HEK293 (cell line): ENCODE data around the gene PLCD4.

Experiments used
- GLIS1 ChIP-seq: fragments of 450-650 bp; formaldehyde crosslinking; IDR thresholded peaks from 2 replicates; pipeline ENCODE4 v1.5.1; 2016; ENCODE audit warnings: missing biosample characterization, missing genetic modification characterization
- IKZF3 ChIP-seq: fragments of 450-650 bp; IDR thresholded peaks from 2 replicates; pipeline ENCODE4 v1.5.0; 2018; ENCODE audit warnings: missing biosample characterization, mild to moderate bottlenecking, missing genetic modification characterization, moderate library complexity
- KLF1 ChIP-seq: fragments of 450-650 bp; formaldehyde crosslinking; IDR thresholded peaks from 2 replicates; pipeline ENCODE4 v1.5.1; 2016; ENCODE audit warnings: missing biosample characterization, missing genetic modification characterization
- KLF10 ChIP-seq: fragments of 450-650 bp; IDR thresholded peaks from 2 replicates; pipeline ENCODE4 v1.5.1; 2018; ENCODE audit warnings: missing biosample characterization, mild to moderate bottlenecking, missing genetic modification characterization
- OVOL3 ChIP-seq: fragments of 450-650 bp; formaldehyde crosslinking; IDR thresholded peaks from 2 replicates; pipeline ENCODE4 v1.5.1; 2016; ENCODE audit warnings: missing biosample characterization, missing genetic modification characterization
- TRIM28 ChIP-seq: IDR thresholded peaks from 2 replicates; pipeline ENCODE4 v1.6.1; 2011; ENCODE audit warnings: low read length, control low read depth, borderline replicate concordance
- ZFHX2 ChIP-seq: fragments of 450-650 bp; formaldehyde crosslinking; conservative IDR thresholded peaks from 2 replicates; pipeline ENCODE4 v1.5.1; 2016; ENCODE audit warnings: missing biosample characterization, missing genetic modification characterization
- ZFP37 ChIP-seq: fragments of 450-650 bp; formaldehyde crosslinking; IDR thresholded peaks from 2 replicates; pipeline ENCODE4 v1.5.1; 2016; ENCODE audit warnings: missing biosample characterization, missing genetic modification characterization
- ZNF112 ChIP-seq: fragments of 450-650 bp; formaldehyde crosslinking; IDR thresholded peaks from 2 replicates; pipeline ENCODE4 v1.5.0; 2017; ENCODE audit warnings: missing biosample characterization, missing genetic modification characterization
- ZNF114 ChIP-seq: fragments of 450-650 bp; formaldehyde crosslinking; IDR thresholded peaks from 2 replicates; pipeline ENCODE4 v1.5.0; 2017; ENCODE audit warnings: missing biosample characterization, missing genetic modification characterization
- ZNF146 ChIP-seq: fragments of 450-650 bp; formaldehyde crosslinking; IDR thresholded peaks from 2 replicates; pipeline ENCODE4 v1.5.1; 2016; ENCODE audit warnings: missing biosample characterization, missing genetic modification characterization
- ZNF155 ChIP-seq: fragments of 450-650 bp; formaldehyde crosslinking; IDR thresholded peaks from 2 replicates; pipeline ENCODE4 v1.5.1; 2016; ENCODE audit warnings: missing biosample characterization, missing genetic modification characterization
- ZNF302 ChIP-seq: fragments of 450-650 bp; formaldehyde crosslinking; IDR thresholded peaks from 2 replicates; pipeline ENCODE4 v1.5.1; 2016; ENCODE audit warnings: missing biosample characterization, missing genetic modification characterization, low read depth
- ZNF324 ChIP-seq: fragments of 450-650 bp; formaldehyde crosslinking; IDR thresholded peaks from 2 replicates; pipeline ENCODE4 v1.5.1; 2016; ENCODE audit warnings: missing biosample characterization, missing genetic modification characterization
- ZNF423 ChIP-seq: fragments of 450-650 bp; formaldehyde crosslinking; IDR thresholded peaks from 2 replicates; pipeline ENCODE4 v1.5.1; 2016; ENCODE audit warnings: missing biosample characterization, missing genetic modification characterization
- ZNF433 ChIP-seq: fragments of 450-650 bp; formaldehyde crosslinking; IDR thresholded peaks from 2 replicates; pipeline ENCODE4 v1.5.1; 2016; ENCODE audit warnings: missing biosample characterization, missing genetic modification characterization, low read depth
- ZNF48 ChIP-seq: fragments of 450-650 bp; formaldehyde crosslinking; IDR thresholded peaks from 2 replicates; pipeline ENCODE4 v1.5.1; 2016; ENCODE audit warnings: missing biosample characterization, missing genetic modification characterization
- ZNF621 ChIP-seq: fragments of 450-650 bp; formaldehyde crosslinking; IDR thresholded peaks from 2 replicates; pipeline ENCODE4 v1.5.1; 2017; ENCODE audit warnings: missing biosample characterization, missing genetic modification characterization
- ZNF623 ChIP-seq: fragments of 450-650 bp; formaldehyde crosslinking; IDR thresholded peaks from 2 replicates; pipeline ENCODE4 v1.5.1; 2016; ENCODE audit warnings: missing biosample characterization, missing genetic modification characterization
- ZNF626 ChIP-seq: fragments of 450-650 bp; sonication (Bioruptor Pico); formaldehyde crosslinking; IDR thresholded peaks from 2 replicates; pipeline ENCODE4 v1.5.1; 2018; ENCODE audit warnings: missing biosample characterization, missing genetic modification characterization, inconsistent platforms
- ZNF664 ChIP-seq: fragments of 450-650 bp; formaldehyde crosslinking; IDR thresholded peaks from 2 replicates; pipeline ENCODE4 v1.5.1; 2016; ENCODE audit warnings: missing biosample characterization, missing genetic modification characterization
- ZNF747 ChIP-seq: fragments of 450-650 bp; formaldehyde crosslinking; IDR thresholded peaks from 2 replicates; pipeline ENCODE4 v1.5.1; 2016; ENCODE audit warnings: missing biosample characterization, missing genetic modification characterization
- ZNF785 ChIP-seq: fragments of 450-650 bp; formaldehyde crosslinking; IDR thresholded peaks from 2 replicates; pipeline ENCODE4 v1.5.1; 2016; ENCODE audit warnings: missing biosample characterization, missing genetic modification characterization
- ZNF792 ChIP-seq: fragments of 450-650 bp; formaldehyde crosslinking; IDR thresholded peaks from 2 replicates; pipeline ENCODE4 v1.5.1; 2016; ENCODE audit warnings: missing biosample characterization, missing genetic modification characterization
- ZSCAN30 ChIP-seq: fragments of 450-650 bp; IDR thresholded peaks from 2 replicates; pipeline ENCODE4 v1.5.1; 2018; ENCODE audit warnings: missing biosample characterization, mild to moderate bottlenecking, missing genetic modification characterization, moderate library complexity
- TF ChIP-seq, protein P1 (sequence below): sonication (generic); formaldehyde crosslinking; IDR thresholded peaks from 2 replicates; pipeline ENCODE4 v1.8.1; 2022; ENCODE audit warnings: mild to moderate bottlenecking, moderate library complexity, missing genetic modification reagents
- TF ChIP-seq, protein P2 (sequence below): fragments of 450-650 bp; formaldehyde crosslinking; IDR thresholded peaks from 2 replicates; pipeline ENCODE4 v1.5.1; 2016; ENCODE audit warnings: missing biosample characterization, missing genetic modification characterization
- TF ChIP-seq, protein P3 (sequence below): fragments of 450-650 bp; formaldehyde crosslinking; IDR thresholded peaks from 2 replicates; pipeline ENCODE4 v1.5.0; 2017; ENCODE audit warnings: missing biosample characterization, missing genetic modification characterization, borderline replicate concordance
- TF ChIP-seq, protein P4 (sequence below): fragments of 450-650 bp; formaldehyde crosslinking; IDR thresholded peaks from 2 replicates; pipeline ENCODE4 v1.5.1; 2016; ENCODE audit warnings: missing biosample characterization, missing genetic modification characterization
- TF ChIP-seq, protein P5 (sequence below): fragments of 450-650 bp; formaldehyde crosslinking; IDR thresholded peaks from 2 replicates; pipeline ENCODE4 v1.5.1; 2016; ENCODE audit warnings: missing biosample characterization, missing genetic modification characterization
- TF ChIP-seq, protein P6 (sequence below): IDR thresholded peaks from 2 replicates; pipeline ENCODE4 v1.6.1; 2011; ENCODE audit warnings: mild to moderate bottlenecking, low read depth, low read length, borderline replicate concordance

PLCD4 gene

DNA sequence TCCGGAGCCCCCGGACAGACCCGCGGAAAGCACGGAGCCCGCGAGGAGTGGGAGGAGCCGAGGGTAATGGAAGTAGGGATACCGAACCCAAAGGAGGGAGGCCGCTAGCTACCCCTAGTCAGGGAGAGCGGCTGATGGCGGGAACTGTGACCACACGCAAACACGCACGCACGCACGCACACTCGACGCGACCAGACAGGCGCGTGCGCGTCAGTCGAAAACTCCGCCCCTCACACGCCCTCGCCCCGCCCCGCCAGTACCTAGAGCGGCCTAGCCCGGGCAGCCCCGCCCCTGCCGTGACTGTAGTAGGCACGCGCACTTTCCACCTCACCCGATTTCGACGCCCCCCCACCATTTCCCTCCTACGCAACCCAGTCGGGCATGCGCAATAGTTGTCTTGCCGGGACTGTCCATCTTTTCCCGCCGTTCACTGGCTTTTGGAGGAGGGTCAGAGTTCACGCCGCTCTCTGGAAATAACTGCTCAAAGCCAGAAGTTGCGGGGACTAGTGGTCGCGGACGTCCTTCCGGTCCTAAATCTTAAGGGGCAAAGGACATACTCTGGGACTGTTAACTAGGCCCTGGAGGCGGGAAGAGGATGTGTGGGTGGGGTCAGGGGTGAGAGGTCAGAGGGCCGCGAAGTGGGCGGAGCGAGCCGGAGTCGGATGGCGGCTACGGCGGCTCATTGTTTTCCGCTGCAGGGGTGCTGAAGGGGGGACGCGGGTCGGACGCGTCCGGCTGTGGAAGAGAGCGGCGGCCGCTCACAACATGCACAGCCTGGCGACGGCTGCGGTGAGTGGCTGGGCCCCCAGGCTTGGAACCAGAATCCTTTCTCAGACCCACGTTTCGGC, 39.3 kb upstream of the PLCD4 start, which contains the start of the genes CNOT9 and USP37 (continued):
- TF ChIP-seq, protein P1, sequence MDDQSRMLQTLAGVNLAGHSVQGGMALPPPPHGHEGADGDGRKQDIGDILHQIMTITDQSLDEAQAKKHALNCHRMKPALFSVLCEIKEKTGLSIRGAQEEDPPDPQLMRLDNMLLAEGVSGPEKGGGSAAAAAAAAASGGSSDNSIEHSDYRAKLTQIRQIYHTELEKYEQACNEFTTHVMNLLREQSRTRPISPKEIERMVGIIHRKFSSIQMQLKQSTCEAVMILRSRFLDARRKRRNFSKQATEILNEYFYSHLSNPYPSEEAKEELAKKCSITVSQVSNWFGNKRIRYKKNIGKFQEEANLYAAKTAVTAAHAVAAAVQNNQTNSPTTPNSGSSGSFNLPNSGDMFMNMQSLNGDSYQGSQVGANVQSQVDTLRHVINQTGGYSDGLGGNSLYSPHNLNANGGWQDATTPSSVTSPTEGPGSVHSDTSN (CRISPR knock-in tag) = peak; percentile 79; the same call in 1 of the 2 replicates
- TF ChIP-seq ZNF155 (tag by site-specific recombination) (no peak), ZNF792 (tag by site-specific recombination) (no peak), ZNF114 (tag by site-specific recombination) (no peak), TRIM28 (no peak), GLIS1 (tag by site-specific recombination) (peak; percentile 69), ZNF48 (no peak), ZNF423 (tag by site-specific recombination) (no peak), ZNF324 (tag by site-specific recombination) (peak; percentile 95), ZFP37 (tag by site-specific recombination) (no peak; the same call in none of the 2 replicates), ZNF623 (tag by site-specific recombination) (no peak), ZNF112 (tag by site-specific recombination) (no peak), ZNF785 (no peak), ZFHX2 (tag by site-specific recombination) (peak; percentile 97), ZNF433 (no peak), ZNF626 (tag by site-specific recombination) (no peak), ZNF747 (tag by site-specific recombination) (no peak), ZNF664 (tag by site-specific recombination) (no peak), KLF1 (tag by site-specific recombination) (peak; percentile 72), KLF10 (tag by site-specific recombination) (peak; percentile 97), ZNF302 (tag by site-specific recombination) (no peak), ZSCAN30 (tag by site-specific recombination) (no peak; the same call in 1 of the 2 replicates), ZNF146 (tag by site-specific recombination) (no peak), OVOL3 (no peak), IKZF3 (tag by site-specific recombination) (peak; percentile 89), ZNF621 (tag by site-specific recombination) (no peak)
- TF ChIP-seq, protein P2, sequence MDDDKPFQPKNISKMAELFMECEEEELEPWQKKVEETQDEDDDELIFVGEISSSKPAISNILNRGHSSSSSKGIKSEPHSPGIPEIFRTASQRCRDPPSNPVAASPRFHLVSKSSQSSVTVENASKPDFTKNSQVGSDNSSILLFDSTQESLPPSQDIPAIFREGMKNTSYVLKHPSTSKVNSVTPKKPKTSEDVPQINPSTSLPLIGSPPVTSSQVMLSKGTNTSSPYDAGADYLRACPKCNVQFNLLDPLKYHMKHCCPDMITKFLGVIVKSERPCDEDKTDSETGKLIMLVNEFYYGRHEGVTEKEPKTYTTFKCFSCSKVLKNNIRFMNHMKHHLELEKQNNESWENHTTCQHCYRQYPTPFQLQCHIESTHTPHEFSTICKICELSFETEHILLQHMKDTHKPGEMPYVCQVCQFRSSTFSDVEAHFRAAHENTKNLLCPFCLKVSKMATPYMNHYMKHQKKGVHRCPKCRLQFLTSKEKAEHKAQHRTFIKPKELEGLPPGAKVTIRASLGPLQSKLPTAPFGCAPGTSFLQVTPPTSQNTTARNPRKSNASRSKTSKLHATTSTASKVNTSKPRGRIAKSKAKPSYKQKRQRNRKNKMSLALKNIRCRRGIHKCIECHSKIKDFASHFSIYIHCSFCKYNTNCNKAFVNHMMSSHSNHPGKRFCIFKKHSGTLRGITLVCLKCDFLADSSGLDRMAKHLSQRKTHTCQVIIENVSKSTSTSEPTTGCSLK (tag by site-specific recombination) = no peak
- TF ChIP-seq, protein P3, sequence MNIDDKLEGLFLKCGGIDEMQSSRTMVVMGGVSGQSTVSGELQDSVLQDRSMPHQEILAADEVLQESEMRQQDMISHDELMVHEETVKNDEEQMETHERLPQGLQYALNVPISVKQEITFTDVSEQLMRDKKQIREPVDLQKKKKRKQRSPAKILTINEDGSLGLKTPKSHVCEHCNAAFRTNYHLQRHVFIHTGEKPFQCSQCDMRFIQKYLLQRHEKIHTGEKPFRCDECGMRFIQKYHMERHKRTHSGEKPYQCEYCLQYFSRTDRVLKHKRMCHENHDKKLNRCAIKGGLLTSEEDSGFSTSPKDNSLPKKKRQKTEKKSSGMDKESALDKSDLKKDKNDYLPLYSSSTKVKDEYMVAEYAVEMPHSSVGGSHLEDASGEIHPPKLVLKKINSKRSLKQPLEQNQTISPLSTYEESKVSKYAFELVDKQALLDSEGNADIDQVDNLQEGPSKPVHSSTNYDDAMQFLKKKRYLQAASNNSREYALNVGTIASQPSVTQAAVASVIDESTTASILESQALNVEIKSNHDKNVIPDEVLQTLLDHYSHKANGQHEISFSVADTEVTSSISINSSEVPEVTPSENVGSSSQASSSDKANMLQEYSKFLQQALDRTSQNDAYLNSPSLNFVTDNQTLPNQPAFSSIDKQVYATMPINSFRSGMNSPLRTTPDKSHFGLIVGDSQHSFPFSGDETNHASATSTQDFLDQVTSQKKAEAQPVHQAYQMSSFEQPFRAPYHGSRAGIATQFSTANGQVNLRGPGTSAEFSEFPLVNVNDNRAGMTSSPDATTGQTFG = no peak
- TF ChIP-seq, protein P4, sequence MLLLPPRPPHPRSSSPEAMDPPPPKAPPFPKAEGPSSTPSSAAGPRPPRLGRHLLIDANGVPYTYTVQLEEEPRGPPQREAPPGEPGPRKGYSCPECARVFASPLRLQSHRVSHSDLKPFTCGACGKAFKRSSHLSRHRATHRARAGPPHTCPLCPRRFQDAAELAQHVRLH (tag by site-specific recombination) = peak; percentile 11; the same call in 1 of the 2 replicates
- TF ChIP-seq, protein P5, sequence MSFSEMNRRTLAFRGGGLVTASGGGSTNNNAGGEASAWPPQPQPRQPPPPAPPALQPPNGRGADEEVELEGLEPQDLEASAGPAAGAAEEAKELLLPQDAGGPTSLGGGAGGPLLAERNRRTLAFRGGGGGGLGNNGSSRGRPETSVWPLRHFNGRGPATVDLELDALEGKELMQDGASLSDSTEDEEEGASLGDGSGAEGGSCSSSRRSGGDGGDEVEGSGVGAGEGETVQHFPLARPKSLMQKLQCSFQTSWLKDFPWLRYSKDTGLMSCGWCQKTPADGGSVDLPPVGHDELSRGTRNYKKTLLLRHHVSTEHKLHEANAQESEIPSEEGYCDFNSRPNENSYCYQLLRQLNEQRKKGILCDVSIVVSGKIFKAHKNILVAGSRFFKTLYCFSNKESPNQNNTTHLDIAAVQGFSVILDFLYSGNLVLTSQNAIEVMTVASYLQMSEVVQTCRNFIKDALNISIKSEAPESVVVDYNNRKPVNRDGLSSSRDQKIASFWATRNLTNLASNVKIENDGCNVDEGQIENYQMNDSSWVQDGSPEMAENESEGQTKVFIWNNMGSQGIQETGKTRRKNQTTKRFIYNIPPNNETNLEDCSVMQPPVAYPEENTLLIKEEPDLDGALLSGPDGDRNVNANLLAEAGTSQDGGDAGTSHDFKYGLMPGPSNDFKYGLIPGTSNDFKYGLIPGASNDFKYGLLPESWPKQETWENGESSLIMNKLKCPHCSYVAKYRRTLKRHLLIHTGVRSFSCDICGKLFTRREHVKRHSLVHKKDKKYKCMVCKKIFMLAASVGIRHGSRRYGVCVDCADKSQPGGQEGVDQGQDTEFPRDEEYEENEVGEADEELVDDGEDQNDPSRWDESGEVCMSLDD (tag by site-specific recombination) = peak; percentile 88
- TF ChIP-seq, protein P6, sequence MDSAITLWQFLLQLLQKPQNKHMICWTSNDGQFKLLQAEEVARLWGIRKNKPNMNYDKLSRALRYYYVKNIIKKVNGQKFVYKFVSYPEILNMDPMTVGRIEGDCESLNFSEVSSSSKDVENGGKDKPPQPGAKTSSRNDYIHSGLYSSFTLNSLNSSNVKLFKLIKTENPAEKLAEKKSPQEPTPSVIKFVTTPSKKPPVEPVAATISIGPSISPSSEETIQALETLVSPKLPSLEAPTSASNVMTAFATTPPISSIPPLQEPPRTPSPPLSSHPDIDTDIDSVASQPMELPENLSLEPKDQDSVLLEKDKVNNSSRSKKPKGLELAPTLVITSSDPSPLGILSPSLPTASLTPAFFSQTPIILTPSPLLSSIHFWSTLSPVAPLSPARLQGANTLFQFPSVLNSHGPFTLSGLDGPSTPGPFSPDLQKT = no peak
